Fibroblast of villous mesenchyme (primary cell): ENCODE measurements around the gene GLB1L2. TPM values are rescaled to one million over a fixed set of nuclear protein-coding genes. Genes with fewer than 3 reads are reported as not detected.

Source experiments
- DNase-seq: peaks from one replicate; pipeline ENCODE4 v3.0.0-alpha.2; 2010; ENCODE audit warnings: low read depth
- H3K4me3 ChIP-seq: 2 replicates; pipeline ENCODE4 v1.5.1; 2011; ENCODE audit warnings: low read depth, mild to moderate bottlenecking, low read length
- total RNA-seq: library from RNA; depleted of rRNA; stranded (reverse); fragments of >200 nt; gene quantifications from 2 replicates; pipeline ENCODE4 v1.2.3, GENCODE V29; 2012
- TF ChIP-seq, protein P1 (sequence below): IDR thresholded peaks from 2 replicates; pipeline ENCODE4 v1.5.1; 2012; ENCODE audit warnings: low read depth, mild to moderate bottlenecking, low read length; ENCODE audit not compliant: insufficient read depth

GLB1L2 gene
- total RNA-seq, 1 donor, result not detected

DNA sequence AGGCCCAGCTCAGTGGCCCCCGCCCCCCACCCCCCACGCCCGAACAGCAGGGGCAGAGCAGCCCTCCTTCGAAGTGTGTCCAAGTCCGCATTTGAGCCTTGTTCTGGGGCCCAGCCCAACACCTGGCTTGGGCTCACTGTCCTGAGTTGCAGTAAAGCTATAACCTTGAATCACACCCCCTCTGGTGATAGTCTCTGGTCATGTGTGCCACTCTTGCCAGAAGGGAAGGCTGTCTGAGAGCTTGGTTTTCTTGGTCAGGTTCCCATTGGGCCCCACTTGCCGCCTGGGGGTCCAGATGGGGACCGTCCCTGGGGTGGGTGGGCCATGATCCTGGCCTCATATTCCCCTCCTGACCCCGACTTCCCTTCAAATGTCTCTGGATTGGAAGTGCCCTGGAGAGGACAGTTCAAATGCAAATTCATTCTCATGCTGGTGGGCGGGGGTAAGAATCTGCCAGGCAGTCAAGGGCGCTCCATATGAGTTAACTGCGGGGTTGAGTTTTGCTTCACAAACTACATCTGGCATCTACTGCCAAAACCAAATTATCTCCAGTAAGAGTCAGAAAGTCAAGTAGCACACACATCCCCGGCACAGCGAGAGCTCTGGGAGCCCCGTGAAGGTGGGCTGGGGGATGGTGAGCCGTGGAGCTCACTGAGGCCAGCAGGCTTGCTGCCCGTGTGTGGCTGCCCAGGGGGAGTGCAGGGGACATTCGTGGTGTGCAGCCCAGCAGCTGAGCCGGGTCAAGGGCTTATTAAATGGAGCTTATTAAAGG is 44.5 kb downstream of the GLB1L2 start:
- no peak for DNase-seq
- H3K4me3 ChIP-seq, result no peak overlapping the region
- TF ChIP-seq, protein P1, sequence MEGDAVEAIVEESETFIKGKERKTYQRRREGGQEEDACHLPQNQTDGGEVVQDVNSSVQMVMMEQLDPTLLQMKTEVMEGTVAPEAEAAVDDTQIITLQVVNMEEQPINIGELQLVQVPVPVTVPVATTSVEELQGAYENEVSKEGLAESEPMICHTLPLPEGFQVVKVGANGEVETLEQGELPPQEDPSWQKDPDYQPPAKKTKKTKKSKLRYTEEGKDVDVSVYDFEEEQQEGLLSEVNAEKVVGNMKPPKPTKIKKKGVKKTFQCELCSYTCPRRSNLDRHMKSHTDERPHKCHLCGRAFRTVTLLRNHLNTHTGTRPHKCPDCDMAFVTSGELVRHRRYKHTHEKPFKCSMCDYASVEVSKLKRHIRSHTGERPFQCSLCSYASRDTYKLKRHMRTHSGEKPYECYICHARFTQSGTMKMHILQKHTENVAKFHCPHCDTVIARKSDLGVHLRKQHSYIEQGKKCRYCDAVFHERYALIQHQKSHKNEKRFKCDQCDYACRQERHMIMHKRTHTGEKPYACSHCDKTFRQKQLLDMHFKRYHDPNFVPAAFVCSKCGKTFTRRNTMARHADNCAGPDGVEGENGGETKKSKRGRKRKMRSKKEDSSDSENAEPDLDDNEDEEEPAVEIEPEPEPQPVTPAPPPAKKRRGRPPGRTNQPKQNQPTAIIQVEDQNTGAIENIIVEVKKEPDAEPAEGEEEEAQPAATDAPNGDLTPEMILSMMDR, result no peak

DNA sequence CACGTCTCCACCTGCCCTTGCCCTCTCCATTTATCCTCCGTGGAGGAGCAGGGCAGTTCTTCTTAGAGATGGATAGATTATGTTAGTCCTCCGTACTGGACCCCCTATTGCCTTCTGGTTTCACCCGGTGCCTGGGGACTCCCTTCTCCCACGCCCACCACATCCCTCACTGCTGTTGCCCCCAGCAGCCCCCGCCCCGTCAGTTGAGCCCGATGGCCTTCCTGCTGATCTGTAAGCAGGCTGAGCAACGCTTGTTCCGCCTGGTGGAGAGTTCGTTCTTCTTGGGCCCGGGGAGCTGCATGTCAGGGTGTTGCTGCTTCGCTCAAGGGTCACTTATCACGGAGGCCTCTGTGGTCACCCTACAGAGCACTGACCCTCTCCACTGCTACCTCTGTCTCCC is 46.1 kb downstream of the GLB1L2 start:
- H3K4me3 ChIP-seq, result no peak overlapping the region
- TF ChIP-seq, protein P1, result no peak
- DNase-seq, result no peak

- H3K4me3 ChIP-seq, result no peak overlapping the region
- TF ChIP-seq, protein P1, result no peak
- DNase-seq, result no peak
Observed at GRCh38 chr11:134379241-134379640, 47.5 kb downstream of the GLB1L2 start.

- TF ChIP-seq, protein P1, result no peak
- no peak overlapping the region for H3K4me3 ChIP-seq
- DNase-seq, result no peak
Observed at GRCh38 chr11:134380229-134380628, 48.4 kb downstream of the GLB1L2 start.

GRCh38 chr11:134380785-134381184 is 49.0 kb downstream of the GLB1L2 start:
- H3K4me3 ChIP-seq, result no peak overlapping the region
- no peak for DNase-seq
- TF ChIP-seq, protein P1, result no peak

GRCh38 chr11:134382257-134382656 is 50.5 kb downstream of the GLB1L2 start:
- no peak for DNase-seq
- no peak overlapping the region for H3K4me3 ChIP-seq
- TF ChIP-seq, protein P1, result no peak

GRCh38 chr11:134382830-134383229 is 51.0 kb downstream of the GLB1L2 start:
- H3K4me3 ChIP-seq, result no peak overlapping the region
- no peak for DNase-seq
- TF ChIP-seq, protein P1, result no peak
